ENCODE results near the gene COX4I2.
"Not testable (repeated sequence)": the region's sequence is repeated elsewhere in the genome, so short reads cannot be mapped to it uniquely, and the experiment has no call there.

COX4I2 gene
- 0 reads per million in 3 donors for total RNA-seq

- Histone ChIP-seq H3K36me3 (ENCODE audit: control insufficient read depth, insufficient read depth, low read length) (no peaks in the 10 kb centered on the region), H3K4me3 (ENCODE audit: insufficient read depth, low read depth, low read length, poor library complexity, severe bottlenecking) (no peak within 1 kb of the TSS), H3K9me3 (ENCODE audit: control insufficient read depth, low read length) (no peaks in the 10 kb centered on the region), H3K27me3 (replicated peaks; ENCODE audit: control insufficient read depth, insufficient read depth, low read length, poor library complexity, severe bottlenecking) (no peaks in the 10 kb centered on the region), H3K27ac (ENCODE audit: insufficient read depth, low read length, poor library complexity, severe bottlenecking) (no peak within 1 kb of the TSS), H3K4me1 (ENCODE audit: control insufficient read depth, insufficient read depth, low read length, poor library complexity, severe bottlenecking) (no peaks in the 10 kb centered on the region)
- no peak for DNase-seq
Observed at GRCh38 chr20:31637660-31638059, at the start of gene COX4I2. TSS of gene COX4I2 (plus strand) at chr20:31637912. CDS start at chr20:31639018, 1,106 bp downstream.

- no peak overlapping the region for H3K27ac ChIP-seq (ENCODE audit: insufficient read depth, low read length, poor library complexity, severe bottlenecking)
- H3K36me3 ChIP-seq (ENCODE audit: control insufficient read depth, insufficient read depth, low read length): no peaks in the 10 kb centered on the region
- peaks cover 8% of the 10 kb centered on the region for H3K4me1 ChIP-seq (ENCODE audit: control insufficient read depth, insufficient read depth, low read length, poor library complexity, severe bottlenecking)
- no peak overlapping the region for H3K4me3 ChIP-seq (ENCODE audit: insufficient read depth, low read depth, low read length, poor library complexity, severe bottlenecking)
- H3K9me3 ChIP-seq (ENCODE audit: control insufficient read depth, low read length): no peaks in the 10 kb centered on the region
- H3K27me3 ChIP-seq (replicated peaks; ENCODE audit: control insufficient read depth, insufficient read depth, low read length, poor library complexity, severe bottlenecking): peaks cover 12% of the 10 kb centered on the region
- DNase-seq: no peak
Observed at GRCh38 chr20:31590717-31591225, 46.9 kb upstream of the COX4I2 start.

- Histone ChIP-seq H3K36me3 (ENCODE audit: control insufficient read depth, insufficient read depth, low read length) (no peaks in the 10 kb centered on the region), H3K4me1 (ENCODE audit: control insufficient read depth, insufficient read depth, low read length, poor library complexity, severe bottlenecking) (no peaks in the 10 kb centered on the region), H3K9me3 (ENCODE audit: control insufficient read depth, low read length) (no peaks in the 10 kb centered on the region), H3K27me3 (replicated peaks; ENCODE audit: control insufficient read depth, insufficient read depth, low read length, poor library complexity, severe bottlenecking) (no peaks in the 10 kb centered on the region), H3K27ac (ENCODE audit: insufficient read depth, low read length, poor library complexity, severe bottlenecking) (no peak overlapping the region), H3K4me3 (ENCODE audit: insufficient read depth, low read depth, low read length, poor library complexity, severe bottlenecking) (no peak overlapping the region)
- DNase-seq: no peak
Observed at GRCh38 chr20:31593221-31594001, 44.3 kb upstream of the COX4I2 start.

GRCh38 chr20:31594002-31594557 lies 43.6 kb upstream of the COX4I2 start:
- Histone ChIP-seq H3K36me3 (ENCODE audit: control insufficient read depth, insufficient read depth, low read length) (no peaks in the 10 kb centered on the region), H3K27ac (ENCODE audit: insufficient read depth, low read length, poor library complexity, severe bottlenecking) (no peak overlapping the region), H3K27me3 (replicated peaks; ENCODE audit: control insufficient read depth, insufficient read depth, low read length, poor library complexity, severe bottlenecking) (no peaks in the 10 kb centered on the region), H3K4me1 (ENCODE audit: control insufficient read depth, insufficient read depth, low read length, poor library complexity, severe bottlenecking) (no peaks in the 10 kb centered on the region), H3K4me3 (ENCODE audit: insufficient read depth, low read depth, low read length, poor library complexity, severe bottlenecking) (no peak overlapping the region), H3K9me3 (ENCODE audit: control insufficient read depth, low read length) (no peaks in the 10 kb centered on the region)
- DNase-seq: no peak

GRCh38 chr20:31594558-31595379 lies 42.9 kb upstream of the COX4I2 start:
- Histone ChIP-seq H3K27ac (ENCODE audit: insufficient read depth, low read length, poor library complexity, severe bottlenecking) (no peak overlapping the region), H3K4me1 (ENCODE audit: control insufficient read depth, insufficient read depth, low read length, poor library complexity, severe bottlenecking) (no peaks in the 10 kb centered on the region), H3K36me3 (ENCODE audit: control insufficient read depth, insufficient read depth, low read length) (no peaks in the 10 kb centered on the region), H3K27me3 (replicated peaks; ENCODE audit: control insufficient read depth, insufficient read depth, low read length, poor library complexity, severe bottlenecking) (no peaks in the 10 kb centered on the region), H3K4me3 (ENCODE audit: insufficient read depth, low read depth, low read length, poor library complexity, severe bottlenecking) (no peak overlapping the region), H3K9me3 (ENCODE audit: control insufficient read depth, low read length) (no peaks in the 10 kb centered on the region)
- DNase-seq: no peak

- Histone ChIP-seq H3K27me3 (replicated peaks; ENCODE audit: control insufficient read depth, insufficient read depth, low read length, poor library complexity, severe bottlenecking) (no peaks in the 10 kb centered on the region), H3K27ac (ENCODE audit: insufficient read depth, low read length, poor library complexity, severe bottlenecking) (no peak overlapping the region), H3K9me3 (ENCODE audit: control insufficient read depth, low read length) (no peaks in the 10 kb centered on the region), H3K36me3 (ENCODE audit: control insufficient read depth, insufficient read depth, low read length) (no peaks in the 10 kb centered on the region), H3K4me3 (ENCODE audit: insufficient read depth, low read depth, low read length, poor library complexity, severe bottlenecking) (no peak overlapping the region), H3K4me1 (ENCODE audit: control insufficient read depth, insufficient read depth, low read length, poor library complexity, severe bottlenecking) (no peaks in the 10 kb centered on the region)
- no peak for DNase-seq
Observed at GRCh38 chr20:31595380-31595653, 42.4 kb upstream of the COX4I2 start.

- H3K27ac ChIP-seq (ENCODE audit: insufficient read depth, low read length, poor library complexity, severe bottlenecking): no peak overlapping the region
Observed at GRCh38 chr20:31595654-31596411, 41.9 kb upstream of the COX4I2 start.

GRCh38 chr20:31596412-31596715 lies 41.3 kb upstream of the COX4I2 start:
- not testable (repeated sequence) for H3K4me3 ChIP-seq (ENCODE audit: insufficient read depth, low read depth, low read length, poor library complexity, severe bottlenecking); H3K27me3 ChIP-seq (replicated peaks; ENCODE audit: control insufficient read depth, insufficient read depth, low read length, poor library complexity, severe bottlenecking); H3K4me1 ChIP-seq (ENCODE audit: control insufficient read depth, insufficient read depth, low read length, poor library complexity, severe bottlenecking); H3K9me3 ChIP-seq (ENCODE audit: control insufficient read depth, low read length); DNase-seq; H3K27ac ChIP-seq (ENCODE audit: insufficient read depth, low read length, poor library complexity, severe bottlenecking); H3K36me3 ChIP-seq (ENCODE audit: control insufficient read depth, insufficient read depth, low read length)

More at GRCh38 chr20:31595654-31596411, 41.9 kb upstream of the COX4I2 start:
- no peaks in the 10 kb centered on the region for H3K27me3 ChIP-seq (replicated peaks; ENCODE audit: control insufficient read depth, insufficient read depth, low read length, poor library complexity, severe bottlenecking)
- DNase-seq: no peak
- H3K4me1 ChIP-seq (ENCODE audit: control insufficient read depth, insufficient read depth, low read length, poor library complexity, severe bottlenecking): no peaks in the 10 kb centered on the region
- H3K36me3 ChIP-seq (ENCODE audit: control insufficient read depth, insufficient read depth, low read length): no peaks in the 10 kb centered on the region
- no peaks in the 10 kb centered on the region for H3K9me3 ChIP-seq (ENCODE audit: control insufficient read depth, low read length)
- no peak overlapping the region for H3K4me3 ChIP-seq (ENCODE audit: insufficient read depth, low read depth, low read length, poor library complexity, severe bottlenecking)

GRCh38 chr20:31596831-31597480 lies 40.8 kb upstream of the COX4I2 start:
- no peak overlapping the region for H3K4me3 ChIP-seq (ENCODE audit: insufficient read depth, low read depth, low read length, poor library complexity, severe bottlenecking)
- DNase-seq: no peak
- H3K27ac ChIP-seq (ENCODE audit: insufficient read depth, low read length, poor library complexity, severe bottlenecking): no peak overlapping the region
- H3K36me3 ChIP-seq (ENCODE audit: control insufficient read depth, insufficient read depth, low read length): no peaks in the 10 kb centered on the region
- H3K27me3 ChIP-seq (replicated peaks; ENCODE audit: control insufficient read depth, insufficient read depth, low read length, poor library complexity, severe bottlenecking): no peaks in the 10 kb centered on the region
- no peaks in the 10 kb centered on the region for H3K4me1 ChIP-seq (ENCODE audit: control insufficient read depth, insufficient read depth, low read length, poor library complexity, severe bottlenecking)
- H3K9me3 ChIP-seq (ENCODE audit: control insufficient read depth, low read length): no peaks in the 10 kb centered on the region

Data from effector memory CD4-positive, alpha-beta T cell (primary cell).